ENCODE measurements around the gene KCNJ10. TPM values are rescaled to one million over a fixed set of nuclear protein-coding genes. Genes with fewer than 3 reads are reported as not detected.

KCNJ10 gene
- total and polyA plus RNA-seq, 2 of the 13 experiments (the other 11 are each of a cell fraction or from before 2014, with no cell fraction given): 4.4 to 10.3 TPM

DNA sequence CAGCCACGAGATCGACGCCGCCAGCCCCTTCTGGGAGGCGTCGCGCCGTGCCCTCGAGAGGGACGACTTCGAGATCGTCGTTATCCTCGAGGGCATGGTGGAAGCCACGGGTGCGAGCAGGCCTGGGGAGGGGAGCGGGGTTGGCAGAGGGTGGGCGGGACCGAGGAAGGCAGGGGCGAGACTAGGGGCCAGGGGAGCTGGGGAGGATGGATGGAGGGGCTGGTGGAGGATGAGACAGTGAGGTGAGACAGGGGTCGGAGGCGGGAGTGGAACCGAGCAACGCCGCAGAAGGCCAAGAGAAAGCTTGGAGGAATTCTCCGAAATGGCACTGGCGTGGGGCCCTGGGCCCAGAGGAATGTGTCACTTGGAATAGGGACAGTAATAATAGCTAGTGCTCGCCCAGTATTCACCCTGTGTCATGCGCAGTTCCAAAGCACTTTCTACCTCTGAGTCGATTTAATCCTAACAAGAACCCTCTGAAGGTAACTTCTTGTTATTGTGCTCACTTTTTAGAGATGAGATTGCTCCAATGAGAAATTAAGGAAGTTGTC, 14.9 kb upstream of the KCNJ10 start:
- no peak overlapping the region for H3K4me2 ChIP-seq (ENCODE audit: low read depth, low read length)
- intact Hi-C loops (cut with micrococcal nuclease; ENCODE audit: unreplicated experiment): no loop called here
- H2AFZ ChIP-seq (ENCODE audit: low read length): no peak overlapping the region
- H3K27ac ChIP-seq (ENCODE audit: extremely low read length, insufficient read depth, low read length): no peak overlapping the region
- H4K20me1 ChIP-seq (ENCODE audit: insufficient read depth, low read length): no peaks in the 10 kb centered on the region
- WGBS (ENCODE audit: low lambda C conversion rate): 93% methylated on average over 30 of the region's 30 CpGs
- H3K79me2 ChIP-seq (ENCODE audit: insufficient read depth, low read length): no peaks in the 10 kb centered on the region
- TF ChIP-seq HNRNPUL1 (IDR thresholded peaks at IDR 0.05; ENCODE audit: low read depth, low read length) (no peak), MEIS2 (CRISPR knock-in tag; IDR thresholded peaks at IDR 0.05) (no peak), ZNF724P (CRISPR knock-in tag; IDR thresholded peaks at IDR 0.05; ENCODE audit: borderline replicate concordance) (no peak), ZNF740 (CRISPR knock-in tag; IDR thresholded peaks at IDR 0.05) (no peak), BRCA1 (CRISPR knock-in tag; IDR thresholded peaks at IDR 0.05) (no peak), ZNF577 (CRISPR knock-in tag; IDR thresholded peaks at IDR 0.05; ENCODE audit: borderline replicate concordance, low read depth) (no peak), HNF1B (CRISPR knock-in tag; IDR thresholded peaks at IDR 0.05) (no peak), ZNF83 (CRISPR knock-in tag; IDR thresholded peaks at IDR 0.05; ENCODE audit: borderline replicate concordance) (no peak), SP4 (CRISPR knock-in tag; IDR thresholded peaks at IDR 0.05) (no peak)
- TF ChIP-seq, protein P1, sequence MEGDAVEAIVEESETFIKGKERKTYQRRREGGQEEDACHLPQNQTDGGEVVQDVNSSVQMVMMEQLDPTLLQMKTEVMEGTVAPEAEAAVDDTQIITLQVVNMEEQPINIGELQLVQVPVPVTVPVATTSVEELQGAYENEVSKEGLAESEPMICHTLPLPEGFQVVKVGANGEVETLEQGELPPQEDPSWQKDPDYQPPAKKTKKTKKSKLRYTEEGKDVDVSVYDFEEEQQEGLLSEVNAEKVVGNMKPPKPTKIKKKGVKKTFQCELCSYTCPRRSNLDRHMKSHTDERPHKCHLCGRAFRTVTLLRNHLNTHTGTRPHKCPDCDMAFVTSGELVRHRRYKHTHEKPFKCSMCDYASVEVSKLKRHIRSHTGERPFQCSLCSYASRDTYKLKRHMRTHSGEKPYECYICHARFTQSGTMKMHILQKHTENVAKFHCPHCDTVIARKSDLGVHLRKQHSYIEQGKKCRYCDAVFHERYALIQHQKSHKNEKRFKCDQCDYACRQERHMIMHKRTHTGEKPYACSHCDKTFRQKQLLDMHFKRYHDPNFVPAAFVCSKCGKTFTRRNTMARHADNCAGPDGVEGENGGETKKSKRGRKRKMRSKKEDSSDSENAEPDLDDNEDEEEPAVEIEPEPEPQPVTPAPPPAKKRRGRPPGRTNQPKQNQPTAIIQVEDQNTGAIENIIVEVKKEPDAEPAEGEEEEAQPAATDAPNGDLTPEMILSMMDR (CRISPR knock-in tag; IDR thresholded peaks at IDR 0.05): no peak
- H3K9ac ChIP-seq (ENCODE audit: insufficient read depth, low read depth, low read length): no peak overlapping the region
- H3K27me3 ChIP-seq (ENCODE audit: control insufficient read depth in 1 of 2, insufficient read depth in 2 of 2, low read length in 2 of 2): no peaks in the 10 kb centered on the region
- no peak overlapping the region for H3K4me3 ChIP-seq (replicated peaks in 1 of 3; ENCODE audit: insufficient read depth in 1 of 3, low read depth in 2 of 3, low read length in 3 of 3)
- DNase-seq (ENCODE audit: low spot score) (no peak), ATAC-seq (no peak), FAIRE-seq (no peak)
- no peaks in the 10 kb centered on the region for H3K36me3 ChIP-seq (replicated peaks in 1 of 2; ENCODE audit: control insufficient read depth in 1 of 2, insufficient read depth in 2 of 2, low read length in 2 of 2)
- H3K4me1 ChIP-seq (ENCODE audit: insufficient read depth, low read length): peaks cover 16% of the 10 kb centered on the region
- no peaks in the 10 kb centered on the region for H3K9me3 ChIP-seq (ENCODE audit: low read length)
- no TSS peak for BruUV-seq (replicated peaks)
- CTCF ChIA-PET (ENCODE audit: low intra/inter-chr PET ratio, low total read pairs): interaction anchor here (1.6 to 1.9 kb wide), 2 partner anchors 38 kb away, joined by 7 to 11 read pairs; no protein-coding TSS in a partner anchor
- POLR2A ChIA-PET: no interaction called here
- in situ Hi-C loops (cut with HindIII; ENCODE audit: extremely low pct_ligation_motif_present, low pct_unique_long_range_greater_than_20kb): loop anchor here (5.0 kb wide), 2 partner anchors 38 to 148 kb away; no protein-coding TSS in a partner anchor

All from HepG2 (cell line).